ENCODE measurements around the gene TSPEAR. TPM values are rescaled to one million over a fixed set of nuclear protein-coding genes. Genes with fewer than 3 reads are reported as not detected.

Gene TSPEAR
- total RNA-seq, 1 donor from 2014 or later = not detected

DNA sequence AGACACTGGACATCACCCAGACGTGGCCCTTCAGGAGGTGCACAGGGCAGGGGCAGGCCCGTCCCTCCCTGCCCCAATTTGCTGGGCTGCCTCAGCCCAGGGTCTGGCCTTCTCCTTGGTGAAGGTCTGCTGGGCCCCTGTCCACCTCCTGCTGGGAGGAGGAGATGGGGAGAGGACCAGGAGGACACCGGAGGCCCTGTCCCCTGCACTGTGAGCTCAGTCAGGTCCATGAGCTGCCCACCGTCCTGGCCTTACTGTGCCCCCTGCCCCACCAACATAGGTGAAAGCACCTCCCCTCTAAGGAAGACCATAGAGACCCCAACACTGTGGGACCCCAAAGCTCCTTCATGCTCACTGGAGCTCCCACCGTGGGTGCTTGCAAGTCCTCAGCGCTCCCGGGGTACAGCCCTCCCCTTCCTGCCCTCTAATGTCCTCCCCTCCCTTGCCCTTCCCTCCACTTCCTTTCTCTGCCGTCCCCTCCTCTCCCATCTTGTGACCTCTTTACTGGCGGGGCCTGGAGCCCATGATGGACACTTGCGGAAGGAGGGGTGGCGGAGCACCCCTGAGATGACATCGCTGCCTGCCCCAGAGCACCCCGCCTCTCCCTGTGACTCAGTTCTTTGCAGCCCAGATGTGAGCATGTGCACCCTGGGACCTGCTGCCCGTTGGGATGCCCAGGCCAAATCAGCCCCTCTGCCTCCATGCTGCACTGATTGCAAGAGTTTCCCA, 251.5 kb downstream of the TSPEAR start:
- H3K36me3 Mint-ChIP-seq (ENCODE audit: unreplicated experiment) = peaks cover 5% of the 10 kb centered on the region
- no peak overlapping the region for H3K27ac Mint-ChIP-seq (ENCODE audit: unreplicated experiment)
- TF ChIP-seq, protein P1, sequence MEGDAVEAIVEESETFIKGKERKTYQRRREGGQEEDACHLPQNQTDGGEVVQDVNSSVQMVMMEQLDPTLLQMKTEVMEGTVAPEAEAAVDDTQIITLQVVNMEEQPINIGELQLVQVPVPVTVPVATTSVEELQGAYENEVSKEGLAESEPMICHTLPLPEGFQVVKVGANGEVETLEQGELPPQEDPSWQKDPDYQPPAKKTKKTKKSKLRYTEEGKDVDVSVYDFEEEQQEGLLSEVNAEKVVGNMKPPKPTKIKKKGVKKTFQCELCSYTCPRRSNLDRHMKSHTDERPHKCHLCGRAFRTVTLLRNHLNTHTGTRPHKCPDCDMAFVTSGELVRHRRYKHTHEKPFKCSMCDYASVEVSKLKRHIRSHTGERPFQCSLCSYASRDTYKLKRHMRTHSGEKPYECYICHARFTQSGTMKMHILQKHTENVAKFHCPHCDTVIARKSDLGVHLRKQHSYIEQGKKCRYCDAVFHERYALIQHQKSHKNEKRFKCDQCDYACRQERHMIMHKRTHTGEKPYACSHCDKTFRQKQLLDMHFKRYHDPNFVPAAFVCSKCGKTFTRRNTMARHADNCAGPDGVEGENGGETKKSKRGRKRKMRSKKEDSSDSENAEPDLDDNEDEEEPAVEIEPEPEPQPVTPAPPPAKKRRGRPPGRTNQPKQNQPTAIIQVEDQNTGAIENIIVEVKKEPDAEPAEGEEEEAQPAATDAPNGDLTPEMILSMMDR (IDR thresholded peaks at IDR 0.05; ENCODE audit: partially characterized antibody, unreplicated experiment) = no peak
- peaks cover 7% of the 10 kb centered on the region for H3K4me1 Mint-ChIP-seq (ENCODE audit: low read depth, unreplicated experiment)
- H3K4me3 Mint-ChIP-seq (ENCODE audit: unreplicated experiment) = no peak overlapping the region
- peaks cover 8% of the 10 kb centered on the region for H3K27me3 Mint-ChIP-seq (ENCODE audit: unreplicated experiment)
- no peak for DNase-seq
- peaks cover 5% of the 10 kb centered on the region for H3K9me3 Mint-ChIP-seq (ENCODE audit: unreplicated experiment)

DNA sequence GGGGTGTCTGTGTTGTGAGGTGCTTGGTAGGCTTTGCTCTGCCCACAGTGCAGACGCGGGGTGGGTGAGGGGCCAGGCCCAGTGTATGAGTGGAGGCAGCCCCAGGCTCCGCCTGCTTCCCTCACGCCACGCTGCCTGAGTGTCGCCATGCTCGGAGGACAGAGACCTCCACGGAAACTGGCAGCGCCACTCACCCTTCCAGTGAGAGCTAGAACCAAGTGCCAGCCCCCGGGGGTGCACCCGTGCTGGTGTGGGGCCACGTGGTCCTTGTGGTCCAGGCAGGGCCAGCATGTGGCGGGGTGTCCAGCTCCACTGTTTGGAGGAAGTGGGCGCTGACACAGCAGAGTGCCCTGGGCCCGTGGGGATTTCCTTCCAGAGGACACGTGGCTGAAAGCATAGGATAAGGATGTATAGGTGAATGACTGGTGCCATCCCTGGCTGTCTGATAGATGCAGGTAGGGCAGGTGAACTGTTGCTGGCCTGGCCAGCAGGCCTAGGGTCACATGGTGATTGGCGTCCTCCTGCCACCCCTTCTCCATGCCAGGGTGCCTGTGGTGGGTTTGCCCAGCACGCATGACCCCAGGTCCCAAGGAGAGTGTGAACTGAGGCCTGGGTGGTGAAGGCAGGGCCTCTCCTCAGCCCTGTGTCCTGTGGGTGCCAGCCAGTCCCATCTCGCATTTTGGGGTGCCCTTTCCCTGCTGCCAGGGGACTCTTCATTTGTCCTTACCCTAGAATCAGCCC, 252.2 kb downstream of the TSPEAR start:
- TF ChIP-seq, protein P1 (IDR thresholded peaks at IDR 0.05; ENCODE audit: partially characterized antibody, unreplicated experiment) = no peak
- DNase-seq = no peak
- peaks cover 8% of the 10 kb centered on the region for H3K27me3 Mint-ChIP-seq (ENCODE audit: unreplicated experiment)
- H3K4me3 Mint-ChIP-seq (ENCODE audit: unreplicated experiment) = no peak overlapping the region
- H3K9me3 Mint-ChIP-seq (ENCODE audit: unreplicated experiment) = peaks cover 9% of the 10 kb centered on the region
- no peak overlapping the region for H3K27ac Mint-ChIP-seq (ENCODE audit: unreplicated experiment)
- H3K36me3 Mint-ChIP-seq (ENCODE audit: unreplicated experiment) = peaks cover 11% of the 10 kb centered on the region
- peaks cover 8% of the 10 kb centered on the region for H3K4me1 Mint-ChIP-seq (ENCODE audit: low read depth, unreplicated experiment)

DNA sequence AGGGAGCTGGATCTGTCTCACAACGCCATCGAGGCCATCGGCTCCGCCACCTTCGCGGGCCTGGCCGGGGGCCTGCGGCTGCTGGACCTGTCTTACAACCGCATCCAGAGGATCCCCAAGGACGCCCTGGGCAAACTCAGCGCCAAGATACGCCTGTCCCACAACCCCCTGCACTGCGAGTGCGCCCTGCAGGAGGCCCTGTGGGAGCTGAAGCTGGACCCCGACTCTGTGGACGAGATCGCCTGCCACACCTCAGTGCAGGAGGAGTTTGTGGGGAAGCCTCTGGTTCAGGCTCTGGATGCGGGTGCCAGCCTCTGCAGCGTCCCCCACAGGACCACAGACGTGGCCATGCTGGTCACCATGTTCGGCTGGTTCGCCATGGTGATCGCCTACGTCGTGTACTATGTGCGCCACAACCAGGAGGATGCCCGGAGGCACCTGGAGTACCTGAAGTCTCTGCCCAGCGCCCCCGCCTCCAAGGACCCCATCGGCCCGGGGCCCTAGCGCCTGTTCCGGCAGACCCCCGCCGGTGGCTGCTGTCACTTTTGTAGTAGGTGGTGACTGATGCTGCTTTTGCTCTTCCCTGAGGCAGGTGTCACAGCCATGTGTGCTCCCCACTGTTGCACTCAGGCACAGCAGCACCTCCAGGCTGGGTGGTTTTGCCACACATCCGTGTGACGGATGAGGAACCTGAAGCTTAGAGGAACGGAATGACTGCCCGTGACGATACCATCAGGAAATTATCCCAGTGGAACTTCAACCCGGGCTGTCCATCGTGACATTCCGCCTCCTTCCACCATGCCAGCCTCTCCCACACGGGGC, 254.2 kb downstream of the TSPEAR start:
- TF ChIP-seq, protein P1 (IDR thresholded peaks at IDR 0.05; ENCODE audit: partially characterized antibody, unreplicated experiment) = no peak
- H3K4me1 Mint-ChIP-seq (ENCODE audit: low read depth, unreplicated experiment) = peaks cover 2% of the 10 kb centered on the region
- no peak overlapping the region for H3K27ac Mint-ChIP-seq (ENCODE audit: unreplicated experiment)
- H3K9me3 Mint-ChIP-seq (ENCODE audit: unreplicated experiment) = peaks cover 4% of the 10 kb centered on the region
- peaks cover 16% of the 10 kb centered on the region for H3K36me3 Mint-ChIP-seq (ENCODE audit: unreplicated experiment)
- no peak overlapping the region for H3K4me3 Mint-ChIP-seq (ENCODE audit: unreplicated experiment)
- H3K27me3 Mint-ChIP-seq (ENCODE audit: unreplicated experiment) = peaks cover 6% of the 10 kb centered on the region
- no peak for DNase-seq

DNA sequence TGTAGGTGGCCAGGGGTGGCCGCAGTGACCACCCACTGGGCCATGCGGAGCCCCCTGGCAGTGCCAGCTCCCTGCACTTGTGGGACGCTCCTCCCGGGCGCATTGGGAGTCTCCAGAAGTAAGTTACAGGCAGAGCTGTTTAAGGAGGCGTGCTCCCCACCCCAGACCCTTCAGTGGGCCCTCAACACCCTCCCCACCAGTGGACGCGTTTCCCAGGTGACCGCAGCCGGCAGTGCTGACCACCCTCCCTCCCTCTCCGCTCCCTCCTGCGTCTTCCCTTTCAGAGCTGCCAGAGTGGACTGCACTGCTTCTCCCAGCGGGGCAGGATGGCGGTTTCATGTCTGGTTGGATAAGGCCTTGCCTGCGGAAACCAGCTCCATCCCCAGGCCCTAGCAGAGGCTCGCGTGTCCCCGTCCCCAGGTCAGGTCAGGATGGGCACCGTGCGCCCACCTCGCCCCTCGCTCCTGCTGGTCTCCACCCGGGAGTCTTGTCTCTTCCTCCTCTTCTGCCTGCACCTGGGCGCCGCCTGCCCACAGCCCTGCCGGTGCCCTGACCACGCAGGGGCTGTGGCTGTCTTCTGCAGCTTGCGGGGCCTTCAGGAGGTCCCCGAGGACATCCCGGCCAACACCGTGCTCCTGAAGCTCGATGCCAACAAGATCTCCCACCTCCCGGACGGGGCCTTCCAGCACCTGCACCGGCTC, 255.0 kb downstream of the TSPEAR start:
- peak overlapping the region; percentile 38 for H3K4me3 Mint-ChIP-seq (ENCODE audit: unreplicated experiment)
- H3K27me3 Mint-ChIP-seq (ENCODE audit: unreplicated experiment) = peaks cover 6% of the 10 kb centered on the region
- peaks cover 2% of the 10 kb centered on the region for H3K4me1 Mint-ChIP-seq (ENCODE audit: low read depth, unreplicated experiment)
- peaks cover 6% of the 10 kb centered on the region for H3K9me3 Mint-ChIP-seq (ENCODE audit: unreplicated experiment)
- DNase-seq = no peak
- TF ChIP-seq, protein P1 (IDR thresholded peaks at IDR 0.05; ENCODE audit: partially characterized antibody, unreplicated experiment) = no peak
- no peak overlapping the region for H3K27ac Mint-ChIP-seq (ENCODE audit: unreplicated experiment)
- peaks cover 19% of the 10 kb centered on the region for H3K36me3 Mint-ChIP-seq (ENCODE audit: unreplicated experiment)
